ENCODE results near the gene TBX1. TPM values are rescaled to one million over a fixed set of nuclear protein-coding genes. Genes with fewer than 3 reads are reported as not detected.

Gene TBX1
- total and polyA plus RNA-seq, 2 of the 13 experiments (the other 11 are each of a cell fraction or from before 2014, with no cell fraction given), result not detected

GRCh38 chr22:19717691-19718455 is 42.7 kb upstream of the TBX1 start (continued):
- TF ChIP-seq KIAA2018 (CRISPR knock-in tag; IDR thresholded peaks at IDR 0.05; ENCODE audit: borderline replicate concordance), result no peak
- TF ChIP-seq ZHX1 (CRISPR knock-in tag; IDR thresholded peaks at IDR 0.05; ENCODE audit: low read depth), result 0 out of 2 replicates have a peak, but pooled peaks have one; percentile 21
- peak; percentile 24; the same call in 1 of the 2 replicates for TF ChIP-seq ZFP91 (CRISPR knock-in tag; IDR thresholded peaks at IDR 0.05; ENCODE audit: borderline replicate concordance)
- no peak for TF ChIP-seq CHCHD3 (CRISPR knock-in tag; IDR thresholded peaks at IDR 0.05)
- TF ChIP-seq ZBTB7A (CRISPR knock-in tag; IDR thresholded peaks at IDR 0.05), result no peak
- TF ChIP-seq ZNF777 (CRISPR knock-in tag; IDR thresholded peaks at IDR 0.05), result peak; percentile 72; the same call in 1 of the 2 replicates
- no peak for TF ChIP-seq TBP (CRISPR knock-in tag; IDR thresholded peaks at IDR 0.05)
- TF ChIP-seq MAZ (IDR thresholded peaks at IDR 0.05; ENCODE audit: borderline replicate concordance, low read depth, low read length), result no peak
- TF ChIP-seq MAZ (CRISPR knock-in tag; IDR thresholded peaks at IDR 0.05; ENCODE audit: low read depth), result no peak
- TF ChIP-seq MED1 (CRISPR knock-in tag; IDR thresholded peaks at IDR 0.05), result no peak
- no peak for TF ChIP-seq PREB (CRISPR knock-in tag; IDR thresholded peaks at IDR 0.05)
- no peak for TF ChIP-seq SNAPC5 (CRISPR knock-in tag; IDR thresholded peaks at IDR 0.05; ENCODE audit: borderline replicate concordance)
